Parathyroid adenoma (tissue), 2 donors: ENCODE data around the gene LLGL2.
"Not testable (repeated sequence)": the region's sequence is repeated elsewhere in the genome, so short reads cannot be mapped to it uniquely, and the experiment has no call there.

Experiments used
- H2AFZ ChIP-seq: fragments of 300-600 bp; sonication (generic); one replicate; pipeline ENCODE4 v1.7.0; 2017; ENCODE audit warnings: antibody characterized with exemption, mild to moderate bottlenecking
- H3K27ac ChIP-seq: fragments of 300-600 bp; sonication (generic); one replicate; pipeline ENCODE4 v1.7.0; 2017
- H3K27me3 ChIP-seq: fragments of 300-600 bp; sonication (generic); one replicate; pipeline ENCODE4 v1.7.0; 2017; ENCODE audit warnings: low read length; ENCODE audit not compliant: control insufficient read depth, insufficient read depth
- H3K36me3 ChIP-seq: fragments of 300-600 bp; sonication (generic); one replicate; pipeline ENCODE4 v1.7.0; 2017; ENCODE audit warnings: low read length; ENCODE audit not compliant: control insufficient read depth, insufficient read depth
- H3K4me1 ChIP-seq: fragments of 300-600 bp; sonication (generic); one replicate; pipeline ENCODE4 v1.7.0; 2017; ENCODE audit warnings: control low read depth
- H3K4me2 ChIP-seq: fragments of 300-600 bp; sonication (generic); one replicate; pipeline ENCODE4 v1.7.0; 2017; ENCODE audit warnings: low read length
- H3K4me3 ChIP-seq: fragments of 300-600 bp; sonication (generic); one replicate; pipeline ENCODE4 v1.7.0; 2017; ENCODE audit warnings: low read depth, low read length
- H3K79me2 ChIP-seq: fragments of 300-600 bp; sonication (generic); one replicate; pipeline ENCODE4 v1.7.0; 2017; ENCODE audit warnings: control low read depth
- H3K9ac ChIP-seq: fragments of 300-600 bp; sonication (generic); one replicate; pipeline ENCODE4 v1.7.0; 2017; ENCODE audit warnings: mild to moderate bottlenecking
- H3K9me3 ChIP-seq: fragments of 300-600 bp; sonication (generic); one replicate; pipeline ENCODE4 v1.7.0; 2017; ENCODE audit warnings: low read length; ENCODE audit not compliant: control insufficient read depth
- TF ChIP-seq, protein P1 (sequence below): fragments of 300-600 bp; sonication (generic); IDR thresholded peaks from one replicate; pipeline ENCODE4 v1.7.0; 2017; ENCODE audit warnings: antibody characterized with exemption, mild to moderate bottlenecking
- donor health status: primary hyperparathyroidism.

LLGL2 gene, protein sequence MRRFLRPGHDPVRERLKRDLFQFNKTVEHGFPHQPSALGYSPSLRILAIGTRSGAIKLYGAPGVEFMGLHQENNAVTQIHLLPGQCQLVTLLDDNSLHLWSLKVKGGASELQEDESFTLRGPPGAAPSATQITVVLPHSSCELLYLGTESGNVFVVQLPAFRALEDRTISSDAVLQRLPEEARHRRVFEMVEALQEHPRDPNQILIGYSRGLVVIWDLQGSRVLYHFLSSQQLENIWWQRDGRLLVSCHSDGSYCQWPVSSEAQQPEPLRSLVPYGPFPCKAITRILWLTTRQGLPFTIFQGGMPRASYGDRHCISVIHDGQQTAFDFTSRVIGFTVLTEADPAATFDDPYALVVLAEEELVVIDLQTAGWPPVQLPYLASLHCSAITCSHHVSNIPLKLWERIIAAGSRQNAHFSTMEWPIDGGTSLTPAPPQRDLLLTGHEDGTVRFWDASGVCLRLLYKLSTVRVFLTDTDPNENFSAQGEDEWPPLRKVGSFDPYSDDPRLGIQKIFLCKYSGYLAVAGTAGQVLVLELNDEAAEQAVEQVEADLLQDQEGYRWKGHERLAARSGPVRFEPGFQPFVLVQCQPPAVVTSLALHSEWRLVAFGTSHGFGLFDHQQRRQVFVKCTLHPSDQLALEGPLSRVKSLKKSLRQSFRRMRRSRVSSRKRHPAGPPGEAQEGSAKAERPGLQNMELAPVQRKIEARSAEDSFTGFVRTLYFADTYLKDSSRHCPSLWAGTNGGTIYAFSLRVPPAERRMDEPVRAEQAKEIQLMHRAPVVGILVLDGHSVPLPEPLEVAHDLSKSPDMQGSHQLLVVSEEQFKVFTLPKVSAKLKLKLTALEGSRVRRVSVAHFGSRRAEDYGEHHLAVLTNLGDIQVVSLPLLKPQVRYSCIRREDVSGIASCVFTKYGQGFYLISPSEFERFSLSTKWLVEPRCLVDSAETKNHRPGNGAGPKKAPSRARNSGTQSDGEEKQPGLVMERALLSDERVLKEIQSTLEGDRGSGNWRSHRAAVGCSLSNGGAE

DNA sequence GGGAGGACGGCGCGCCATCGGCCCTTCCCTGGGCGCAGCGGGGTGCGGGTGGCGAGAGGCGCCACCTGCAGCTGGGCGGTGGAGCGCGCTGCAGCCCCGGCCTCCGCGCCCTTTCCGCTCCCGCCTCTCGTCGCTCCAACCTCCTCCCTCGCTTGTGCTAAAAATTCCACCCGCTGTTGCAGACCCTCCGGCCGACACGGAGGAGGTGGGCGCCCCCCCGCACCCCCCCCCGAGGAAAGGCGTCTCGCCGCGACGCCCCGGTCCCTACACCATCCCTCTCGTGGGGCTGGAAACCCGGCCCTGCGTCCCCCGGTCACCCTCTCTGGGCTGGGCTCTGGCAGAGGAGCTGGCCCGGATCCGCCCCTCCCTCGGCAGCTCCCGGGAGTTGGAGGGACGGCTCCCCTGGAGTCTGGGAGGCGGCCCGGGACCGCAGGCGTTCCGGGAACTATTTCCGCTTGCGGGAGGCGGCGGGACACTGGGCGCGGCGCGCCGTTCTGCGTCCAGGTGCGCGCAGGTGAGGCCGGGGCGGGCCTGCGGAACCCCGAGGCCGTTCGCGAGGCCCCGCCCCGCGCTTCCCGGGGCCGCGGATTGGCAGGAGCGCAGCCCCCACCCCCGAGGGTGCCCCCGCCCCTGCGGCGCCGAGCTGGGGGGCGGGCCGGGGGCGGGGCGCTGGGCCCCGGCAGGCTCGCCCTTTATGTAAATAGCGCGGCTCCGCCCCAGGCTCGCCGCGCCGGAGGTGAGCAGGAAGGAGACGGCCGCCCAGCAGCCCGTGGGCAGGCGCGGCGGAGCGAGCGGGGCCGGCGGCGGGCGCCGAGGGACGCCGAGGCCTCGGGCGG is at the start of gene LLGL2:
Gene LLGL2 (plus strand): TSS at position 728 of the 836 bp plus-strand sequence. CDS start 17,730 bp downstream, outside the sequence.
- H3K9ac ChIP-seq, result peak within 1 kb of the TSS; percentile 58
- TF ChIP-seq, protein P1, sequence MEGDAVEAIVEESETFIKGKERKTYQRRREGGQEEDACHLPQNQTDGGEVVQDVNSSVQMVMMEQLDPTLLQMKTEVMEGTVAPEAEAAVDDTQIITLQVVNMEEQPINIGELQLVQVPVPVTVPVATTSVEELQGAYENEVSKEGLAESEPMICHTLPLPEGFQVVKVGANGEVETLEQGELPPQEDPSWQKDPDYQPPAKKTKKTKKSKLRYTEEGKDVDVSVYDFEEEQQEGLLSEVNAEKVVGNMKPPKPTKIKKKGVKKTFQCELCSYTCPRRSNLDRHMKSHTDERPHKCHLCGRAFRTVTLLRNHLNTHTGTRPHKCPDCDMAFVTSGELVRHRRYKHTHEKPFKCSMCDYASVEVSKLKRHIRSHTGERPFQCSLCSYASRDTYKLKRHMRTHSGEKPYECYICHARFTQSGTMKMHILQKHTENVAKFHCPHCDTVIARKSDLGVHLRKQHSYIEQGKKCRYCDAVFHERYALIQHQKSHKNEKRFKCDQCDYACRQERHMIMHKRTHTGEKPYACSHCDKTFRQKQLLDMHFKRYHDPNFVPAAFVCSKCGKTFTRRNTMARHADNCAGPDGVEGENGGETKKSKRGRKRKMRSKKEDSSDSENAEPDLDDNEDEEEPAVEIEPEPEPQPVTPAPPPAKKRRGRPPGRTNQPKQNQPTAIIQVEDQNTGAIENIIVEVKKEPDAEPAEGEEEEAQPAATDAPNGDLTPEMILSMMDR, result peak; percentile 65
- H3K4me3 ChIP-seq, result peak within 1 kb of the TSS; percentile 82
- no peaks in the 10 kb centered on the region for H3K36me3 ChIP-seq
- peak within 1 kb of the TSS; percentile 90 for H2AFZ ChIP-seq
- peak within 1 kb of the TSS; percentile 77 for H3K27ac ChIP-seq
- no peaks in the 10 kb centered on the region for H3K4me1 ChIP-seq
- no peaks in the 10 kb centered on the region for H3K27me3 ChIP-seq
- H3K79me2 ChIP-seq, result peaks cover 15% of the 10 kb centered on the region
- peak within 1 kb of the TSS; percentile 98 for H3K4me2 ChIP-seq
- H3K9me3 ChIP-seq, result no peaks in the 10 kb centered on the region

GRCh38 chr17:75475851-75476250 is 49.6 kb upstream of the LLGL2 start:
- TF ChIP-seq, protein P1, result no peak
- Histone ChIP-seq H3K79me2 (peaks cover 21% of the 10 kb centered on the region), H3K27me3 (no peaks in the 10 kb centered on the region), H3K4me2 (no peak overlapping the region), H3K4me3 (no peak overlapping the region), H3K9ac (no peak overlapping the region), H3K27ac (peak overlapping the region; percentile 52), H3K9me3 (no peaks in the 10 kb centered on the region), H3K36me3 (no peaks in the 10 kb centered on the region), H3K4me1 (peaks cover 6% of the 10 kb centered on the region), H2AFZ (no peak overlapping the region)

- Histone ChIP-seq H3K9ac (no peak overlapping the region), H3K4me3 (no peak overlapping the region), H3K4me1 (peaks cover 6% of the 10 kb centered on the region), H3K9me3 (no peaks in the 10 kb centered on the region), H3K79me2 (peaks cover 23% of the 10 kb centered on the region), H3K27me3 (no peaks in the 10 kb centered on the region), H2AFZ (no peak overlapping the region), H3K27ac (peak overlapping the region; percentile 52), H3K36me3 (no peaks in the 10 kb centered on the region), H3K4me2 (no peak overlapping the region)
- TF ChIP-seq, protein P1, result no peak
Measured at GRCh38 chr17:75476271-75476671, 49.2 kb upstream of the LLGL2 start.

DNA sequence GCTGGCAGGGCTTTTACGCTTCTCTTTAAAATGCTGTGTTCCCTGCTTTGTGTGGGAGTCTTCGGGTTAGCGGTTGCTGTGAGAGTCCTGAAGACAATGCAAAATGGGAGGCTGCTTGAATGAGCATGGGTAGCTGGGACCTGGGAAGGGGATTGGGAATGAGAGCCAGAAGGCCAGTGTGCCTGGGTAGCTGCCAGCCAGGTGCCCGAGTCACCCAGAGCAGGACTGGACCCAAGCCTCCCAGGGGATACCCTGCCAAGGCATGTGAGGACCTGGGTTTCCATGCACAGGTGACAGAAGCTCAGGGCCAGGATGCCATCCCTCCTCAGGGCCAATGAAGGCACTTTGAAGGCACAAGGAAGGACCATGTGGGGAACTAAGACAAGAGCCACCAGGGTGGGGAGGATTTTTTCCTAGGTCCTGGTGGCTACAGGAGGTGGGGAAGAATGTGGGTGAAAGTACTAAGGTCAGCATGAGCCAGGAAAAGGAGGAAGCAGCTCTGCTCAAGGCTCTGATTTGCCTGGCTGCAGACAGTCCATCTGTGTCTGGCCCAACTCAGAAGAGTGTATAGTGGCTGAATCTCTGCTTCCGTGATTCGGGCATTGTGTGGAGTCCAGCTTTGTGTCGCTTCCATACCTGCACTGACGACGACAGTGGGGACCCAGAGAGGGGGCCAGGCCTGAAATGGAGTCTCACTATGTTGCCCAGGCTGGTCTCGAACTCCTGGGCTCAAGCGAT is 48.6 kb upstream of the LLGL2 start:
- Histone ChIP-seq H3K4me1 (peaks cover 6% of the 10 kb centered on the region), H3K4me2 (no peak overlapping the region), H3K4me3 (no peak overlapping the region), H2AFZ (no peak overlapping the region), H3K9me3 (no peaks in the 10 kb centered on the region), H3K79me2 (peaks cover 23% of the 10 kb centered on the region), H3K27me3 (no peaks in the 10 kb centered on the region), H3K27ac (no peak overlapping the region), H3K36me3 (no peaks in the 10 kb centered on the region), H3K9ac (no peak overlapping the region)
- TF ChIP-seq, protein P1, result no peak

- H3K79me2 ChIP-seq, result peaks cover 23% of the 10 kb centered on the region
- H3K36me3 ChIP-seq, H3K9ac ChIP-seq, H2AFZ ChIP-seq, H3K4me2 ChIP-seq, H3K4me1 ChIP-seq, H3K9me3 ChIP-seq, H3K27me3 ChIP-seq, H3K4me3 ChIP-seq, H3K27ac ChIP-seq: not testable (repeated sequence)
Measured at GRCh38 chr17:75477490-75477862, 48.0 kb upstream of the LLGL2 start.
